ENCODE data around the gene SFXN2. TPM values are rescaled to one million over a fixed set of nuclear protein-coding genes. Genes with fewer than 3 reads are reported as not detected.
A peak's percentile ranks its signal among the peaks of the same experiment; 100 is the strongest.

Gene SFXN2
- total and polyA plus RNA-seq, 12 donors = 0.91 to 12.2 (median 5.7) TPM

DNA sequence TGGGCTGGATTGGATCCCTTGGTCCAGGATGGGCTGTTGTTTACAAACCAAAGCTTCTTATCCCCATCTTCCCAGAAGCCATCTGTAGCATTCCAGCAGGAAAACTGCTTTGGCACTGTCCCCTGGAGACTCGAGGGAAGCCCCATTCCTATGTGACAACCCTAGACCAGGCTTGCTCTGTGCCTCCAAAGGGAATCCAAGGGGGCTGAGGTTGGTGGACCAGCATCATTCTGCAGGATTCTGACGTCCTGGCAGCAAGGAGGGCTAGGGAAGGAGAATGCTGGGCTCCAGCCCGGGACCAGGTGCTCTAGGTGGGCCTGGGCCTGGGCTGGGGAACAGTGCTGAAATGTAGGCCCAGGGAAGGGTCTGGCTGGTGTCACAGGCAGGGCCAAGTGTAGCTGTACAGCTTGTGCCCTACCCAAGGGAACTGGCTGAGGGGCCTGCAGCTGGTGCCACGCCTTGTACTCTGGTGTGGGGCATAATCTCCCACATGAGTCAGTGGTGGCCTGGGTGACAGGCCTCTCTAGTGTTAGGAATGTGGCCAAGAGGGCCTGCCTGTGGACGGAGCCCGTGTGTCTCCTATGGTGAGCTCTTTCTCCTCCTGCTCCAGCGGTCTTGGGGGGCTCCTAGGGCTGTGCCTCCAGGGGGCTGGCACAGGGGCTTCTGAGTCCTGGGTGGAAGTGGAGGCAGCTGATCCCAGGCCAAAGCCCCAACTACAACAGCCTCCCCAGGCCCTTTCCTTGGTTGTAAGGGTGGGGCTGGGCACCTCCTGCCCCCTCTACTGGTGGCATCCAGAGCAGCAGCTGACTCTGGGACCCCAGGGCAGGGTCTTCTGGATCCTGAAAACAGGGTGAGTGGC lies 45.0 kb upstream of the SFXN2 start:
- H3K27ac ChIP-seq = peak overlapping the region in 2 of 5 donors; percentile 39 to 45
- peak; percentile 36 to 85 (median 65) for DNase-seq
- intact Hi-C loops (cut with DNase I) = no loop called here
- no peak overlapping the region for H3K4me3 ChIP-seq
- WGBS, 4 donors = 64 to 83% (median 69%) methylated on average over 4 to 7 of the region's 7 CpGs
- H3K9me3 ChIP-seq (replicated peaks in 1 of 3) = no peaks in the 10 kb centered on the region
- TF ChIP-seq, protein P1, sequence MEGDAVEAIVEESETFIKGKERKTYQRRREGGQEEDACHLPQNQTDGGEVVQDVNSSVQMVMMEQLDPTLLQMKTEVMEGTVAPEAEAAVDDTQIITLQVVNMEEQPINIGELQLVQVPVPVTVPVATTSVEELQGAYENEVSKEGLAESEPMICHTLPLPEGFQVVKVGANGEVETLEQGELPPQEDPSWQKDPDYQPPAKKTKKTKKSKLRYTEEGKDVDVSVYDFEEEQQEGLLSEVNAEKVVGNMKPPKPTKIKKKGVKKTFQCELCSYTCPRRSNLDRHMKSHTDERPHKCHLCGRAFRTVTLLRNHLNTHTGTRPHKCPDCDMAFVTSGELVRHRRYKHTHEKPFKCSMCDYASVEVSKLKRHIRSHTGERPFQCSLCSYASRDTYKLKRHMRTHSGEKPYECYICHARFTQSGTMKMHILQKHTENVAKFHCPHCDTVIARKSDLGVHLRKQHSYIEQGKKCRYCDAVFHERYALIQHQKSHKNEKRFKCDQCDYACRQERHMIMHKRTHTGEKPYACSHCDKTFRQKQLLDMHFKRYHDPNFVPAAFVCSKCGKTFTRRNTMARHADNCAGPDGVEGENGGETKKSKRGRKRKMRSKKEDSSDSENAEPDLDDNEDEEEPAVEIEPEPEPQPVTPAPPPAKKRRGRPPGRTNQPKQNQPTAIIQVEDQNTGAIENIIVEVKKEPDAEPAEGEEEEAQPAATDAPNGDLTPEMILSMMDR (IDR thresholded peaks at IDR 0.05) = peak in 3 of 6 experiments; percentile 23 to 34 (median 29)
- TF ChIP-seq POLR2A (IDR thresholded peaks at IDR 0.05) = no peak
- H3K36me3 ChIP-seq (replicated peaks in 1 of 2) = no peaks in the 10 kb centered on the region
- no peaks in the 10 kb centered on the region for H3K27me3 ChIP-seq
- peaks cover 0 to 13% of the 10 kb centered on the region in 2 donors for H3K4me1 ChIP-seq (replicated peaks in 1 of 2)

DNA sequence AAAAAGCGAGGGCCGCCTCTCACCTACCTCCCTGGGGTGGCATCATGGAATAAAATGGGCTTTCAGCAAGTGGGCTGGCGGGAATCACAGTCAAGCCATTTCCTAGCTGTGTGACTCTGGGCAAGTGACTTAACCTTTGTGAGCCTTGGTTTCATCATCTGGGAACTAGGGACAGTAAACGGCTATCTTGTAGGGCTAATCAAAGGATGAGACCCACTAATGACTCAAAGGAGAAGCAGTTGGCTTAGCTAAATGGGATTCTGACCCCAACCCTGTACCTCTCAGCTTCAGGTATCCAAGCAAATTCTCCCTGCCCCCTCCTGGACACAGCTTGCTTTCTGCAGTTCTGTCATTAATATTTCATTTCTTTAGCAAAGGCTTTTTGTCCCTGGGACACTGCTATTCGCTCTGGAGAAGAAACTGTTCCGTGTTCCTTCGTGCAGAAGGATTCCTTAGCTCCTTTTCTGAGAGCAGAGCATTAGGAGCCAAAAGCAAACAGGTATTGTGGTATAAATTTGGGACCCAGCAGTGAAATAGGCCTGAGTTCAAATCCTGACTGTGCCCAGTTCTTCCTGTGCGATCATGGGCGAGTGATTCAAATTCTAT lies 44.3 kb upstream of the SFXN2 start:
- no peak for DNase-seq
- intact Hi-C loops (cut with DNase I) = no loop called here
- no peaks in the 10 kb centered on the region for H3K36me3 ChIP-seq (replicated peaks in 1 of 2)
- TF ChIP-seq POLR2A (IDR thresholded peaks at IDR 0.05) = no peak
- TF ChIP-seq, protein P1 (IDR thresholded peaks at IDR 0.05) = peak in 1 of 6 experiments; percentile 4
- H3K9me3 ChIP-seq (replicated peaks in 1 of 3) = no peaks in the 10 kb centered on the region
- no peak overlapping the region for H3K4me3 ChIP-seq
- peaks cover 5 to 20% of the 10 kb centered on the region in 2 donors for H3K4me1 ChIP-seq (replicated peaks in 1 of 2)
- H3K27me3 ChIP-seq = no peaks in the 10 kb centered on the region
- 90 to 94% (median 93%) methylated on average over 9 of the region's 9 CpGs for WGBS, 4 donors
- H3K27ac ChIP-seq = peak overlapping the region in 1 of 5 donors; percentile 39

DNA sequence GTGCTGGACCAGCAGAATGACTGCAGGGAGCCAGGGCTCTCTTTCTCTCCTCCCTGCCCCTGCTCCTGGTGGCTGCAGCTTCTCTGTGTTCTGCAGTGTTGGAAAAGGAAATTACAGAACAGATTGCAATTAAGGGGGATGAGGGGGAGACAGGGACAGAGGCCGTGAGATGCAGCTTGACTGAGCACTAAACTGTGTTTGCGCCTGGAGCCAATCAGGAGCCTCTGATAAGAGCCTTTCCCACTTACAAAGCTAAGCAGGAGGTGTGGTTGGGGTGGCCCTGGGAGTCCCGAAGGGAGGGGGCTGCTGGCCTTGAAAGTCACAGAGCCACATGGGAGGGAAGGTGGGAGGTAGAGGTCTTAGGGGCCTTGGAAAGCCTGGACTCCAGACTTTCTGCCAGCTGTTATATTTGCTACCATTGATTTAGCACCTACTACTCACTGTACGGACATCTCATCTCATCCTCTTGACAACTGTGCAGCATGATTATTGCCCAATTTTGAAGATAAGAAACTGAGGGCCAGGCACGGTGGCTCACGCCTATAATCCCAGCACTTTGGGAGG lies 43.5 kb upstream of the SFXN2 start:
- TF ChIP-seq, protein P1 (IDR thresholded peaks at IDR 0.05) = no peak
- TF ChIP-seq POLR2A (IDR thresholded peaks at IDR 0.05) = no peak
- Histone ChIP-seq H3K27me3 (no peaks in the 10 kb centered on the region), H3K4me3 (no peak overlapping the region), H3K36me3 (replicated peaks in 1 of 2) (no peaks in the 10 kb centered on the region), H3K9me3 (replicated peaks in 1 of 3) (no peaks in the 10 kb centered on the region), H3K27ac (no peak overlapping the region), H3K4me1 (replicated peaks in 1 of 2) (peaks cover 6 to 28% of the 10 kb centered on the region in 2 donors)
- intact Hi-C loops (cut with DNase I) = no loop called here
- no peak for DNase-seq
- 37 to 61% (median 54%) methylated on average over 4 to 6 of the region's 6 CpGs for WGBS, 4 donors

DNA sequence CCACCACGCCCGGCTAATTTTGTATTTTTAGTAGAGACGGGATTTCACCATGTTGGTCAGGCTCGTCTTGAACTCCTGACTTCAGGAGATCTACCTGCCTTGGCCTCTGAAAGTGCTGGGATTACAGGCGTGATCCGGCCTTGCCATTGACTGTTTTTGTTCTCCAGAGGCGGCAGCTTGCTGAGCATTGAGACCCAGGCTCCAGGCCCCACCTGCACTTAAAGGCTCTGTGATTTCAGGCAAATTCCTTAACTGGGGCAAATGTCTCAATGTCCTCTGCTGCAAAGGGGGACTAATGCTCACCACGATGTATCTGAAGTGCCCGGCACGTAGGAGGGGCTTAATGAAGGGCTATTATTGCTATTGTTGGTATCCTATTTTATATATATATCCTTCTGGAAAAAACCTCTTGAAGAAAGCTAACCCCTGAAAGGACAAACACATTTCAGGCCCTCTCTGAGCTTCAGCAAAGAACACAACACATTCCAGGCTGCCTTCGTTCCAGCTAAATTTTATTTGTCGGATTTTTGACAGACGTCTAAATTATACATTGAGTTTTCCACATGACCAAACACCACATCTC lies 41.1 kb upstream of the SFXN2 start:
- H3K9me3 ChIP-seq (replicated peaks in 1 of 3) = no peaks in the 10 kb centered on the region
- H3K27ac ChIP-seq = peak overlapping the region in 4 of 5 donors; percentile 28 to 91 (median 74)
- no peak for DNase-seq
- intact Hi-C loops (cut with DNase I) = no loop called here
- H3K27me3 ChIP-seq = no peaks in the 10 kb centered on the region
- H3K36me3 ChIP-seq (replicated peaks in 1 of 2) = no peaks in the 10 kb centered on the region
- H3K4me1 ChIP-seq (replicated peaks in 1 of 2) = peaks cover 6 to 51% of the 10 kb centered on the region in 2 donors
- no peak for TF ChIP-seq POLR2A (IDR thresholded peaks at IDR 0.05)
- TF ChIP-seq, protein P1 (IDR thresholded peaks at IDR 0.05) = no peak
- 73 to 75% (median 74%) methylated on average over 13 of the region's 13 CpGs for WGBS, 4 donors
- no peak overlapping the region for H3K4me3 ChIP-seq

All from adrenal gland (tissue), 12 donors.